Stimulated activated CD8-positive, alpha-beta memory T cell treated with anti-CD3 and anti-CD28 coated beads, Interleukin-2, amount 100 ng/mL, for 48 hours (primary cell): Measurements from ENCODE around the gene DUX4.
"Not testable (repeated sequence)": the region's sequence is repeated elsewhere in the genome, so short reads cannot be mapped to it uniquely, and the experiment has no call there.

ENCODE experiments used
- DNase-seq, 2 donors: peaks; one replicate each; pipeline ENCODE4 v3.0.0-alpha.2; 2020; ENCODE audit warnings: low read depth in 2 of 2

Gene DUX4

GRCh38 chr4:190173428-190173827 is at the start of gene DUX4:
Gene DUX4 (plus strand): TSS chr4:190173774. CDS start chr4:190173774, 0 bp downstream.
- not testable (repeated sequence) for DNase-seq

GRCh38 chr4:190175436-190175835 is 1.9 kb downstream of the DUX4 start:
- not testable (repeated sequence) for DNase-seq

DNA sequence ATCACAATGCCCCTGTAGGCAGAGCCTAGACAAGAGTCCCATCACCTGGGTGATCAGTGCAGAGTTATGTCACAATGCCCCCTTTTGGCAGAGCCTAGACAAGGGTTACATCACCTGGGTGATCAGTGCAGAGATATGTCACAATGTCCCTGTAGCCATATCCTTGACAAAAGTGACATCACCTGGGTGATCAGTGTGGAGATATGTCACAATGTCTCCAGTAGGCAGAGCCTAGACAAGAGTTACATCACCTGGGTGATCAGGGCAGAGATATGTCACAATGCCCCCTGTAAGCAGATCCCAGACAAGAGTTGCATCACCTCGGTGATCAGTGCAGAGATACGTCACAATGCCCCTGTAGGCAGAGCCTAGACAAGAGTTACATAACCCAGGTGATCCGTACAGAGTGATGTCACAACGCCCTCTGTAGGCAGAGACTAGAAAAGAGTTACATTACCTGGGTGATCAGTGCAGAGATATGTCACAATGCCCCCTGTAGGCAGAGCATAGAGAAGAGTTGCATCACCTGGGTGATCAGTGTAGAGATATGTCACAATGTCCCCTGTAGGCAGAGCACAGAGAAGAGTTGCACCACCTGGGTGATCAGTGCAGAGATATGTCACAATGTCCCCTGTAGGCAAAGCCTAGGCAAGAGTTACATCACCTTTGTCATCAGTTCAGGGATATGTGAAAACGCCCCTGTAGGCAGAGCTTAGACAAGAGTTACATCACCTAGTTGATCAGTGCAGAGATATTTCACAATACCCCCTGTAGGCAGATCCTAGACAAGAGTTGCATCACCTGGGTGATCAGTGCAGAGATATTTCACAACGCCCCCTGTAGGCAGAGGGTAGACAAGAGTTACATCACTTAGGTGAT is 4.4 kb downstream of the DUX4 start:
- not testable (repeated sequence) for DNase-seq

- DNase-seq = not testable (repeated sequence)
Measured at GRCh38 chr4:190178606-190178990, 5.0 kb downstream of the DUX4 start.

GRCh38 chr4:190179030-190179739 is 5.6 kb downstream of the DUX4 start:
- DNase-seq = not testable (repeated sequence)

DNA sequence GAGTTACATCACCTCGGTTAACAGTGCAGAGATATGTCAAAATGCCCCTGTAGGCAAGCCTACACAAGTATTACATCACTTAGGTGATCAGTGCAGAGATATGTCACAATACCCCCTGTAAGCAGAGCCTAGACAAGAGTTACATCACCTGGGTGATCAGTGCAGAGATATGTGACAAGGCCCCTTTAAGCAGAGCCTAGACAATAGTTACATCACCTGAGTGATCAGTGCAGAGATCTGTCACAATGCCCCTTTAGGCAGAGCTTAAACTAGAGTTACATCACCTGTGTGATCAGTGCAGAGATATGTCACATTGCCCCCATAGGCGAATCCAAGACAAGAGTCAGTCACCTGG is 6.1 kb downstream of the DUX4 start:
- DNase-seq = not testable (repeated sequence)

DNA sequence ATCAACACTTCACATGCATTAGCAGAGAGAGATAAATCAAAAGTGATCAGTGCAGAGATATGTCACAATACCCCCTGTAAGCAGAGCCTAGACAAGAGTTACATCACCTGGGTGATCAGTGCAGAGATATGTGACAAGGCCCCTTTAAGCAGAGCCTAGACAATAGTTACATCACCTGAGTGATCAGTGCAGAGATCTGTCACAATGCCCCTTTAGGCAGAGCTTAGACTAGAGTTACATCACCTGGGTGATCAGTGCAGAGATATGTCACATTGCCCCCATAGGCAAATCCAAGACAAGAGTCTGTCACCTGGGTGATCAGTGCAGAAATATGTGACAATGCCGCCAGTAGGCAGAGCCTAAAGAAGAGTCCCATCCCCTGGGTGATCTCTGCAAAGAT is 7.4 kb downstream of the DUX4 start:
- DNase-seq = not testable (repeated sequence)

GRCh38 chr4:190181481-190182100 is 8.0 kb downstream of the DUX4 start:
- not testable (repeated sequence) for DNase-seq

- not testable (repeated sequence) for DNase-seq
Measured at GRCh38 chr4:190203510-190203909, 29.9 kb downstream of the DUX4 start.
